Retina (tissue), 1 donor: ENCODE measurements around the gene FOXN3.

Source experiments
- DNase-seq: peaks from one replicate; pipeline ENCODE4 v3.0.0-alpha.2; 2016

FOXN3 gene

DNA sequence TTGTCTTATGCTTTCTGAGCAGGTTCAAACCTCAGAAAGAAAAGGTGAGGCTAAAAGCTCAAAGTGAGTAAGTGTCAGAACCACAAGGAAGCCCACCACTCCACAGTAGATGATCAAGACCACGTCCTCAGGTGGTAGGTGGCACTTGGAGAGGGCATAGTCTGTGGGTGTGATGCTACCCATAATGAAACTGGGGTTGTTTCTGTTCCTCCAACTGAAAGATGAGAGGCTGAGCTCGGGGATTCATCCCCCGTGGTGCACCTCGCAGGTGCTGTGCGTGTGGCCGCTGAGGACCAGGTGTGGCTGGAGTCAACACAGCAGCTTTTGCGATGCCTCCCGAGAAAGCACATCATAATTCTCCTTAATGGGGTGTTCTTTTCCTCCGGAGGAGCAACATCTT, 306.9 kb downstream of the FOXN3 start:
- no peak for DNase-seq

GRCh38 chr14:89108608-89109007, 308.4 kb downstream of the FOXN3 start:
- no peak for DNase-seq

DNA sequence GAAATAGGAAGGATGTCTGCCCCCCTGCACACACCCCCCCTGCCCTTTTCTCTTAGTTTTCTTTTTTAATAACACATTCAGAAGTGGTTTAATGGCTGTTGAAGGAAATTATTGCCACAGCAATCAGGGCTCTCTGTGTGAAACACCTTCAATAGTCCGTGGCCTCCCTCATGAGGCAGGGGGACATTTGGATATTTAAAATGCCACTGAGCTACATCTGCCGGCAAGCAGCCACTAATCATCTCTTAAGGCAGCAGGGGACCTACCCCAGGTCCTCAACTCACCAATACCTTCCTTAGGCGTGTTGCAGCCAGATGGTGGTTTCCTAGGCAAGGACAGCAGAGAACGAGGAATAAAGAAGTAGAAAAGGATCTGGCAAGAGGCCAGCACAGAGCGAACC, 309.4 kb downstream of the FOXN3 start:
- no peak for DNase-seq
